Endothelial cell of umbilical vein (primary cell): ENCODE results near the gene CHD5. TPM values are rescaled to one million over a fixed set of nuclear protein-coding genes. Genes with fewer than 3 reads are reported as not detected.

Experiments
- BruUV-seq: library from RNA; stranded (reverse); fragments of 400-500 nt; replicated peaks from 2 replicates; lab custom pipeline; 2021; lab: Mats Ljungman, UMichigan
- CTCF ChIA-PET: fragments of 300-600, 350-600 bp; sonication (Branson Sonifier 250); formaldehyde crosslinking; loops from one replicate; lab custom pipeline; 2021; ENCODE audit warnings: antibody characterized with exemption, inconsistent platforms; lab: Charles Lee
- POLR2A ChIA-PET: fragments of 300-600, 350-600 bp; sonication (Branson Sonifier 250); formaldehyde crosslinking; loops from one replicate; lab custom pipeline; 2021; ENCODE audit warnings: antibody characterized with exemption, inconsistent platforms; lab: Charles Lee
- DNase-seq: peaks from one replicate; pipeline ENCODE4 v3.0.0-alpha.2; 2011; ENCODE audit warnings: low read depth, low spot score
- FAIRE-seq: peaks from 2 replicates; lab custom pipeline; 2011; peaks lifted over from hg19 to GRCh38; lab: Jason Lieb, UNC
- H2AFZ ChIP-seq: 2 replicates; pipeline ENCODE4 v1.6.0; 2012; ENCODE audit warnings: low read depth, low read length, control low read depth, inconsistent platforms
- H3K27ac ChIP-seq: 2 replicates; pipeline ENCODE4 v1.5.1; 2011; ENCODE audit warnings: low read depth, mild to moderate bottlenecking, control low read depth, low read length, moderate library complexity; ENCODE audit not compliant: insufficient read depth
- H3K27me3 ChIP-seq, 2 experiments: 2 replicates each; pipeline versions ENCODE4 v1.6.0 to v1.6.1; 2011; ENCODE audit warnings: low read length in 2 of 2, mixed read lengths in 1 of 2; ENCODE audit not compliant: control insufficient read depth in 2 of 2, insufficient read depth in 2 of 2
- H3K36me3 ChIP-seq, 2 experiments: 2 replicates in 1 of 2; 3 replicates in 1 of 2; pipeline ENCODE4 v1.5.1; 2011; ENCODE audit warnings: low read length in 2 of 2, mild to moderate bottlenecking in 1 of 2, moderate library complexity in 1 of 2; ENCODE audit not compliant: control insufficient read depth in 2 of 2, insufficient read depth in 2 of 2; ENCODE audit errors: extremely low read depth in 1 of 2
- H3K4me1 ChIP-seq: 3 replicates; pipeline ENCODE4 v1.5.1; 2011; ENCODE audit warnings: mild to moderate bottlenecking, low read length; ENCODE audit not compliant: control insufficient read depth, insufficient read depth; ENCODE audit errors: extremely low read depth
- H3K4me2 ChIP-seq: 2 replicates; pipeline ENCODE4 v1.6.1; 2011; ENCODE audit warnings: low read length, control low read depth, mixed read lengths; ENCODE audit not compliant: insufficient read depth
- H3K4me3 ChIP-seq, 3 experiments: fragments of 200-600 bp in 1 of 3; sonication (generic), shearing (Covaris generic) in 1 of 3; replicated peaks in 1 of 3; 2 replicates each; pipeline ENCODE4 v1.5.1; 2011 to 2016; ENCODE audit warnings: control low read depth in 3 of 3, low read length in 3 of 3, mild to moderate bottlenecking in 2 of 3, inconsistent platforms in 1 of 3, low read depth in 1 of 3, moderate library complexity in 1 of 3; ENCODE audit not compliant: insufficient read depth in 1 of 3
- H3K79me2 ChIP-seq: 2 replicates; pipeline ENCODE4 v1.6.0; 2012; ENCODE audit warnings: low read length, inconsistent platforms; ENCODE audit not compliant: control insufficient read depth, insufficient read depth
- H3K9ac ChIP-seq: replicated peaks from 2 replicates; pipeline ENCODE3; 2011; ENCODE audit warnings: low read length, control low read depth; ENCODE audit not compliant: insufficient read depth; ENCODE audit errors: extremely low read depth
- H3K9me1 ChIP-seq: replicated peaks from 3 replicates; pipeline ENCODE4 v1.6.0; 2011; ENCODE audit warnings: mild to moderate bottlenecking, low read length; ENCODE audit not compliant: control insufficient read depth, insufficient read depth; ENCODE audit errors: extremely low read depth
- H3K9me3 ChIP-seq: replicated peaks from 2 replicates; pipeline ENCODE4 v1.5.1; 2012; ENCODE audit warnings: low read length, inconsistent platforms; ENCODE audit not compliant: control insufficient read depth, insufficient read depth
- H4K20me1 ChIP-seq: replicated peaks from 2 replicates; pipeline ENCODE3; 2011; ENCODE audit warnings: mild to moderate bottlenecking, low read length; ENCODE audit not compliant: control insufficient read depth, insufficient read depth; ENCODE audit errors: extremely low read depth
- CTCF ChIP-seq, 2 donors: IDR thresholded peaks; 1 replicate in 1 of 2; 2 replicates in 1 of 2; pipeline ENCODE4 v1.5.1; 2011; ENCODE audit warnings: low read length in 2 of 2, mild to moderate bottlenecking in 2 of 2, moderate library complexity in 2 of 2, control low read depth in 1 of 2, inconsistent platforms in 1 of 2, low read depth in 1 of 2; ENCODE audit not compliant: insufficient read depth in 1 of 2; ENCODE audit errors: extremely low read depth in 1 of 2
- EZH2 ChIP-seq: IDR thresholded peaks from 2 replicates; pipeline ENCODE4 v1.6.1; 2012; ENCODE audit warnings: borderline replicate concordance, low read depth, mild to moderate bottlenecking, moderate library complexity, low read length, inconsistent platforms; ENCODE audit not compliant: severe bottlenecking
- FOS ChIP-seq: IDR thresholded peaks from 2 replicates; pipeline ENCODE4 v1.6.1; 2011; ENCODE audit warnings: mild to moderate bottlenecking, low read length, moderate library complexity, borderline replicate concordance; ENCODE audit not compliant: insufficient read depth
- GATA2 ChIP-seq: IDR thresholded peaks from 2 replicates; pipeline ENCODE4 v1.7.0; 2011; ENCODE audit warnings: low read depth, mild to moderate bottlenecking, moderate library complexity, mixed read lengths, low read length; ENCODE audit not compliant: insufficient read length, insufficient read depth
- JUN ChIP-seq: IDR thresholded peaks from 2 replicates; pipeline ENCODE4 v1.6.1; 2011; ENCODE audit warnings: borderline replicate concordance, low read depth; ENCODE audit not compliant: insufficient read length, insufficient read depth
- MAX ChIP-seq: IDR thresholded peaks from 2 replicates; pipeline ENCODE4 v1.6.1; 2011; ENCODE audit not compliant: insufficient read depth, insufficient read length
- MYC ChIP-seq: IDR thresholded peaks from one replicate; pipeline ENCODE4 v1.6.1; 2011; ENCODE audit warnings: mild to moderate bottlenecking, low read depth, low read length
- POLR2A ChIP-seq: IDR thresholded peaks from 2 replicates; pipeline ENCODE4 v1.6.1; 2012; ENCODE audit warnings: low read depth, mild to moderate bottlenecking, control low read depth, low read length
- POLR2AphosphoS5 ChIP-seq: IDR thresholded peaks from 2 replicates; pipeline ENCODE4 v1.6.1; 2012; ENCODE audit warnings: low read depth, mild to moderate bottlenecking, control low read depth, low read length, moderate library complexity; ENCODE audit not compliant: insufficient read depth
- dilution Hi-C: fragments of 300-500 bp; cut with MboI; formaldehyde crosslinking; loops from one replicate; pipeline ENCODE4 v1.15.0; 2019; ENCODE audit warnings: low sequenced_read_pairs; ENCODE audit not compliant: extremely low pct_ligation_motif_present
- intact Hi-C: fragments of 100-400 bp; cut with micrococcal nuclease; formaldehyde crosslinking; loops from one replicate; pipeline ENCODE4 v1.10.0; 2022
- polyA plus RNA-seq, 4 experiments: library from polyadenylated mRNA; depleted of rRNA in 3 of 4; stranded (reverse) in 3 of 4; unstranded in 1 of 4; fragments of >200 nt; gene quantifications; 2 replicates each; pipeline versions ENCODE4 v1.2.1 to v1.2.3, GENCODE V29; 2011 to 2012; ENCODE audit warnings: missing spikeins in 1 of 4
- total RNA-seq: library from RNA; stranded (reverse); gene quantifications from 2 replicates; pipeline ENCODE4 v1.2.3, GENCODE V29; 2021

The CHD5 gene
- total and polyA plus RNA-seq, 2 donors (not counting 3 experiments of a cell fraction or from before 2014, with no cell fraction given) = 0.04 to 0.11 TPM

GRCh38 chr1:6137758-6138157 lies 42.4 kb downstream of the CHD5 start:
- intact Hi-C loops = no loop called here
- BruUV-seq = no TSS peak

More at GRCh38 chr1:6137758-6138157, 42.4 kb downstream of the CHD5 start:
- FAIRE-seq (no peak), DNase-seq (no peak)
- Histone ChIP-seq H3K36me3 (no peaks in the 10 kb centered on the region), H4K20me1 (no peaks in the 10 kb centered on the region), H3K9me3 (no peaks in the 10 kb centered on the region), H3K4me1 (no peaks in the 10 kb centered on the region), H3K79me2 (no peaks in the 10 kb centered on the region), H3K27me3 (no peaks in the 10 kb centered on the region), H3K4me3 (no peak overlapping the region), H3K9ac (no peak overlapping the region), H3K9me1 (no peaks in the 10 kb centered on the region), H3K27ac (no peak overlapping the region), H2AFZ (no peak overlapping the region), H3K4me2 (no peak overlapping the region)
- POLR2A ChIA-PET = no interaction called here
- no peak for TF ChIP-seq FOS
- no peak for TF ChIP-seq POLR2AphosphoS5
- TF ChIP-seq POLR2A = no peak
- TF ChIP-seq GATA2 = no peak
- TF ChIP-seq JUN = no peak
- TF ChIP-seq CTCF (IDR thresholded peaks at IDR 0.05; ENCODE audit: extremely low read depth in 1 of 2, insufficient read depth in 1 of 2, low read depth in 1 of 2, low read length in 2 of 2) = no peak
- TF ChIP-seq MYC = no peak
- no peak for TF ChIP-seq MAX
- TF ChIP-seq EZH2 = no peak
- CTCF ChIA-PET = no interaction called here
- dilution Hi-C loops = no loop called here
